Measurements from ENCODE around the gene CCDC117.

GRCh38 chr22:28793976-28794584 is 21.6 kb downstream of the CCDC117 start:
- TF ChIP-seq CTCF (conservative IDR thresholded peaks at IDR 0.05; ENCODE audit: low read length) (no peak), EZH2phosphoT487 (IDR thresholded peaks at IDR 0.05; ENCODE audit: borderline replicate concordance) (no peak)
